NT2/D1 (cell line): ENCODE data around the gene AP5B1.

ENCODE experiments used
- SUZ12 ChIP-seq: IDR thresholded peaks from 2 replicates; pipeline ENCODE4 v1.6.1; 2011; ENCODE audit not compliant: insufficient read length, insufficient read depth; ENCODE audit errors: extremely low read depth
- YY1 ChIP-seq: IDR thresholded peaks from 2 replicates; pipeline ENCODE4 v1.6.1; 2011; ENCODE audit not compliant: insufficient read length, insufficient read depth
- ZNF274 ChIP-seq: IDR thresholded peaks from 2 replicates; pipeline ENCODE4 v1.6.1; 2011; ENCODE audit warnings: mild to moderate bottlenecking, low read depth, low read length

GRCh38 chr11:65773784-65774411 lies 6.9 kb downstream of the AP5B1 start:
- no peak for TF ChIP-seq YY1
- no peak for TF ChIP-seq SUZ12
- no peak for TF ChIP-seq ZNF274
